ENCODE data around the gene HOXD8.

Gene HOXD8

DNA sequence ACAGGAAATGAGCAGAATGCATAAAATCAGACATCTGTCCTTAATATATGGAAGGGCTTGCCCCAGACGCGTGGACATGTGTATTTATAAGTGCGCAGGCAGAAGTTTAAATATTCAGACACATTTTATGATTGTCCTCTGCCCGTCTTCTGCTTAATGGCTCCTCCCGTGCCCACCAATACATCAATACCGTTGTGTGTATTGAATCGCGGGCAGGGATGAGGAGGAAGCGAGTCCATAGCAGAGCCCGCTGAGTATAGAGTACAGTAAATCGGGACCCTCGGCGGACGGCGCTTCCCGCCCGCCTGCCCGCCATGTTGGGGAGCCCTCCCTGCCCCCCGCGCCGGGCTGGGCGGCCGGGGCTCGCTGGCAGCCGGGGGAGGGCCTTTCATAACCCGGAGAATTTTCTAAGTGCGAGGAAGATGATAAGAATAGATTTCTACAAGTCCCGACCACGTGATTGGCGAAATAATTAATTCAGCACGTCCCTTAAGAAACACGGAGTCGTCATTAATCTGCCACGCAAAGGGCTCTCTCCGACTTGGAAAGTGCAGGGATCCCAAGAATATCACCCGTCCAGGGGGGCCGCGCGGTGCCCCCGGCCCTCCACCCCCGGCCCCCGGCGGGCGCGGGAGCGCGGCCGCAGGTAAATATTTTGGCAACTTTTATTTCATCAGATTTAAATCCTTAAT is 27.4 kb downstream of the HOXD8 start, which contains the start of gene HOXD3:
Gene HOXD3 (plus strand): TSS at position 501 of the 692 bp plus-strand sequence. CDS start 11,808 bp downstream, outside the sequence.
- no peak for DNase-seq (ENCODE audit: insufficient read length, low spot score)
- FAIRE-seq, result no peak

DNA sequence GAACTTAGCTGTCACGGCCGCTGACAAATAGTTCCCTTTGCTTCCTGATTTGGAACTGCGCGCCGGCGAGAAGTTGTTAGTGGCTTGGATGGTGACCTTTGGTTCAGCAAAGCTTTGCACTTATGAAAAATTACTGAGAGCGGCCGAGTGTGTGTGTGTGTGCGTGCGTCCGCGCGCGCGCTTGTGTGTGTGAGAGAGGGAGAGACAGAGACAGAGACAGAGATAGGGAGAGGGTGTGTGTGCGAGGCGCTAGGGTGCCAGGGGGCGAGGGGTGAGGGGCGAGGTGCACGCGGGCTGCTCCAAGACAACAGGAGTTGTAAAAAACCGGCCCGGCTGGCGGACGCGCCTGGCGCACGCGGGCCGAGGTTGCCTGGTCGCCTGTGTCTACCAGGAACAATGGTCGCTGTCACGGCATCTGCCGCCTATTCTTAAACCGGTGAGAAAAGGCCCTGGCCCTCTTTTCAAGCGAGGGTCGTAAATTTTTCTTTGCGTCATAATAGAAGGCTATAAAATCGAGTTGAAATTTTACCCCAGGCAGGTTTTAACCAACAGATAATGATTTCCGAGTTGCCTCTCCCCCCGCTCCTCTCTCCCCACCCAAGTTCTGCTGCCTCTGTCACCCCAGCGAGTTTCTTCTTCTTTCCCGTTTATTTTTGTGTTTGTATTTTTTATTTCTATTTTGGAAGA is 28.1 kb downstream of the HOXD8 start:
- FAIRE-seq, result no peak
- DNase-seq (ENCODE audit: insufficient read length, low spot score), result no peak

GRCh38 chr2:176158186-176158591 is 28.7 kb downstream of the HOXD8 start:
- DNase-seq (ENCODE audit: insufficient read length, low spot score), result no peak

DNA sequence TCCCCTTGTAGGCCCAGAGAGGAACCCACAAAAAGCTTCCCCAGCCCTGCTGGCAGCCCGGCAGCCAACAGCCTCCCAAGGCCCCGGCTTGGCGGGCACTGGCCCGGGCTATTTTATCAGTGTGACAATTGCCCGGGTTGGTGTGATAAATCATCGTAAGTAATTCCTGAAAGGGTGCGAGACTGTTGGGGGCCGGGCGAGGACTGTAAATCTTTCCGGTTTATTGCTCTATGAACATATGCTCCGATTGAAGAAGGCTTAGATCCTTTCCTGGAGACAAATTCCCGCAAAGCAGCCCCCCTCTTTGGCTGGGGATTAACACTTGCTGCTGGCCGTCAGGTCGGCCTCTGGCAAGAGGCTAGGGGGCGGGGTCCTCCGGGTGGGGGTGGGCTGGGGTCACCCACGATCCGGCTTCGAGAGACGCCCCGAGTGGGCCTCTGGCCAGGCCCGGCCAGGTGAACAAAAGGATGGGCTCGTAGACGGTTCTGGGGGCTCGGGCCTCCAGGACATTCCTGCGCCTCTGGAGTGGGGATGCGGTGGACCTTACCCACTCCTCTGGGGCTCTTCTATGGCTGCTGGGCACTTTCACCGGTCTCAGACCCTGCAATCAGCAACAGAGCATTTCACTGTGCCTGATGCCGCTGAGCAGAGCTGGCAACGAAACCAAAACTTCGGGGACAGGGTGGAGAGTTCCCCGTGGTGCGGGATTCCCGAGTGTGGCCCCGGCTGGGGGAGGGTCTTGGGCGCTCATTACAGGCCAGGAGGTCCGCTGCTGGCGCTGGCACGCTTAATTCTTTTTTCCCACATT is 29.6 kb downstream of the HOXD8 start:
- no peak for DNase-seq (ENCODE audit: insufficient read length, low spot score)
- no peak for FAIRE-seq

More at GRCh38 chr2:176158186-176158591, 28.7 kb downstream of the HOXD8 start:
- no peak for FAIRE-seq

DNA sequence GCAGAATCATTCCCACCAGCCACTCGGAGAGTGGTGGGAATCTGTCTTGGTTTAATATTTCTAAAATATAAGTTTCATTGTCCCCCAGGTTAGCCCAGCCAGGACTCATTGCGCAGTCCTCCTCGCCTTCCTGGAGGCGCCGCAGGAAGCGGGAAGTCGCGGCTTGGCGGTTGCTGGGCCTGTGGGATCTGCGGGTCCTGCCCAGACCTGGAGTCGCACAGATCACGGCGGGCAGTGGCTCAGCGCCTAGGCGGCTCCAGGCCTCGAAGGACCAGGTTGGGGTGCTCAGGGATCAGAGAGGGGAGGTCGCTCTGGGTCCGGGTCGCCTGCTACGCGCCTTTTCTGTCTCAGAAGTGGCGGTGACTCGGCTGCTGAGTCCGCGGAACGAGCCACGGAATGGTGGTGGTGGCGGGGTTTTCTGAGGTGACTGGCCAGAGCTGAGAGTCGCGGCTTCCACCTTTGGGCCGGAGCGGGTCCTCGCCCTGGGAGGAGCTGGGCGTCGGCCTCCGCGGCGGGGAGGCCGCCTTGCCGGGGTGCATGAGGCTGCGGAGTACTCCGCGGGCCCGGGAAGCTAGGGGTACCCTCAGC is 30.3 kb downstream of the HOXD8 start:
- no peak for DNase-seq (ENCODE audit: insufficient read length, low spot score)

GRCh38 chr2:176160251-176160985 is 30.9 kb downstream of the HOXD8 start:
- no peak for DNase-seq (ENCODE audit: insufficient read length, low spot score)
- FAIRE-seq, result no peak

More for the DNA sequence above, 30.3 kb downstream of the HOXD8 start:
- no peak for FAIRE-seq

- FAIRE-seq, result no peak
- no peak for DNase-seq (ENCODE audit: insufficient read length, low spot score)
Measured at GRCh38 chr2:176160986-176161824, 31.7 kb downstream of the HOXD8 start.

DNA sequence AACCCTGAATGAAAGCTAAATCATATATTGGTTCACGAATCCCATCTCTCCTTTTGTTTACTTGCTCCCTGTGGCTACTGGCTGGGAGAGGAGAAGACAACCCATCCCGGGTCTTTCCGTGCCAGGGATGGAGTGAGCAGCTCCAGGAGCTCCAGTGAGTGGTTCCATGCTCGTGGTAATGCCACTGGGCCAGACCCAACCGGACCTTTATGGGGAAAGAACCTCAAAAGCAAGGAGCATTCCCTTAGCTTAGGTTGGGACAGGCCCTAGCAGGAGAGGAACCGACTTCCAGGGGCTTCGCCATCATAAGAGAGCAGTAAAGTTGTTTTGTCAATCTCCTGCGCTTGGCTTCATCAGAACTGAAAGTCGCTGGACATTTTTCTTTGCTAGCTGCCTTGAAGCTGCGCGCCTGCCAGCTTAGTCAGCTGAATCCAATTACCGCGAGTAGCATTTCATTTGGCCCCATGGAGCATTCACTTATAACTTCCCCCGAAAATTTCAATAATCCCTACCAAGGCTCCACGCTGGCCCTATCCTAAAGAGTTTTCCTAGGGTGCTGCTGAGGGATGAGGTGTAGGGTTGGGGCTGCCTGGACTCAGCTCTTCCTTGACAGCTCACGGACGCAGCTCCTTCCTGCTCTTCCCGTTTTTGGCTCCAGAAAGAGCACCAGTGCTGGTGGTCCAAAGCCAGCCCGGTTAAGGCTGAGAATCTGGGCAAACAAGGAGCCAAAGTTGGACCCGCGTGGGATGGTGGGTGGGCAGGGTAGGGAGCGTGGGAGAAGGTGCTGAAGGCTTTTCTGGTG is 32.5 kb downstream of the HOXD8 start:
- no peak for FAIRE-seq
- no peak for DNase-seq (ENCODE audit: insufficient read length, low spot score)

DNA sequence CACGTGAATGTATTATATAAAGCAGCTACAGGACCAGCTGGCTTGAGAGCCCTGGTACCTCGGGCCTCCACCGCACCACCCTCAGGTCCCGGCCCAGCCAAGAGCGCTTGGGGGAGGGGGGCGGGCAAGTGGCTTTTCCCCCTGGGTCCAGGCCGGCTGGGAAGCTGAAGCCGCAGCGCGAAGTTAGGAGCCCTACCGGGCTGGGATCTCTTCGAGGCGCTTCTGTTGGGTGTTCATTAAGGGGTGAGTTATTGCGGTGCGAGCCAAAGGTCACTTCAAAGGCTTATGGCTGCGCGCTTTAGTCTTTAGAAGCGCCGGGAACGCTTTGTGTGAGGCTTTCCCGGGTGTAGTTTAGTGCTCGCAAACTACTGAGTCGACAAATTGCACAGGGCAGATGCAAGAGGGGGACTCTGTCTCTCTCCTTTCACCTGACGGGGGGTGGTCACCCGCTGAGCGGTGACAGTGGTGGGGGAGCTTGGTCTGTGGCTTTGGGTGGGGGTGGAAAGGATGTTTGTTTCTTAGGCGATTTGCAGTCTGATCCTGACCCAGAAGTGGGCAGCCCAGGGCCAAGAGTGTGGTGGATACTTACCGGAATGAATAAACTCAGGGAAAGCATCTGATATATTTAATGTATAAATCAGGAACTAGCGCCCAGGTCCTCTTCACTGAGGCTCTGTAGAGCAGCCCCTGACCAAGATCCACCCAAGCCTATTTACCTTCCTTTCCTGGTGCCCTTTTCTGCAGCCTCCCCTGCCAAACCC is 33.6 kb downstream of the HOXD8 start:
- FAIRE-seq (no peak), DNase-seq (ENCODE audit: insufficient read length, low spot score) (no peak)

- DNase-seq (ENCODE audit: insufficient read length, low spot score) (no peak), FAIRE-seq (no peak)
Measured at GRCh38 chr2:176163672-176164056, 34.2 kb downstream of the HOXD8 start.

DNA sequence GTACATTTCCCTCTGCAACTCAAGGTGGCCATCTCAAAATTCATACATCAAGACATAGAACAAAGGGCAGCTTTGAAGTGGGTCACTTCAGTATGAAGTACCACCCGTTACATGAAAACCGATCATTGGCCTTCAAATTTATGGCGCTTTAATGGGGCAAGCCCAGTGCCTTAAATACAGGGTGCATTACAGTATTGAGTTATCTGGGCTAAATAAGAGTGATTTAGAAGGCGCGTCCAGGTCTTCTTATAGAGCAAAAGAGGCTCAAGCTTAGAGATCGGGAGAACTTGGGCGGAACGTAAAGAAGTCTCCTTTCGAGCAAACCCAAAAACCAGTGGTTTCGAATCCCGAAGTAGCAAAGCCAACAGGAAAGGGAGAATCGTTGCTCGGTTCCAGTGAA is 34.7 kb downstream of the HOXD8 start:
- DNase-seq (ENCODE audit: insufficient read length, low spot score) (no peak), FAIRE-seq (no peak)

DNA sequence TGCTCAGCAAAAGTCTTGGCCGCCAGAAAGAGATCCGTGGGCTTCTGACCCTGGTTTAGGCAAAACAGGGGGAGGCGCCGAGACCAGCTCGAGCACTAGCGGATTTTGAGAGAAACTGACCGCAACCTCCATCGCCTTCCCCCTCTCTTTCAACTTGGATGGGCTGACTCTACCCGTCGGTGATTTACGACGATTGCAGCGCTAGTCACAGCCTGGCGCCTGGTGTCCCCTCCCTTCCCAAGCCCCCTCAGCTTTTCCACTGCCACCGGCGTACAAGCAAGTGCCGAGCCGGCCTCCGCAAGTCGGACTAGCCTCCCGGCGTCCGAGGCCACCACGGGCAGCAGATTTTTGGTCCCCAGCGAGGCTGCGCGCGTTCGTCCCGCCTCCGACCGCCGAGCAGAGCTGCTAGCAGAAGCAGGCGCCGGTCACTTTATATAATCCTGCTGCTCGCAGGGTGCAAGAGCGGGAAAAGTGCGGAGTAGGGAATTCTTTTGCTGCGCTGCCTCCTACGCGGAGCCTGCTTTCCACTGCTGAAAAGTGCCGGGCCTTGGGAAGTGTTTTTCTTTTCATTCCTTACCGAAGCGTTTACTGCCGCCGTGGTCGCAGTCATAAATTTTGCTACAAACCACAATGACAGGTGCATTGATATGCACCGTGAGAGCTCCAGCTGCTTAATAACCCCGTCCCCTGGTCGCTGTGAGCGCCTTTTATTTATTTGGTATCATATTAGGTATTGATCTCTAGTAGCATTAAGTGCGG is 35.3 kb downstream of the HOXD8 start:
- FAIRE-seq (no peak), DNase-seq (ENCODE audit: insufficient read length, low spot score) (no peak)

GRCh38 chr2:176165370-176166050 is 36.0 kb downstream of the HOXD8 start:
- no peak for DNase-seq (ENCODE audit: insufficient read length, low spot score)
- FAIRE-seq, result no peak

DNA sequence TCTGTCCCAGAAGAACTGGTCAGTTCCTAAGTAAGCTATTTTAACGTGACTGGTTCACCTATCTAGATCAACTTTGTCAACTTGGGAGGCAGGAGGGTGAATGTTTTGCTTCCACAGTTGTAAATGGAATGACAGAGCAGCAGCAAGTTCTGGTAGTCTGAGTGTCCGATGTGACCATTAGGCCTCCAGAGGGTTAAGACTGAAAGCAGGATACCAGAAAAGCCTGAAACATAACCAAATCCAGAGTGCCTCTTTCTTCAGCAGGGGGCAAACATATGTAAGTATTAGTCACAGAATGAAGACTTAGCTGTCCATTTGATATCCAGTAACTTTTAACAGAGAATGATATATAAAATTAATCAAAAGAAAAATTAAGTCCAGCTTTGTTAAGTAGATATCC is 36.8 kb downstream of the HOXD8 start:
- no peak for DNase-seq (ENCODE audit: insufficient read length, low spot score)
- no peak for FAIRE-seq

GRCh38 chr2:176167398-176167797 is 37.9 kb downstream of the HOXD8 start:
- no peak for DNase-seq (ENCODE audit: insufficient read length, low spot score)
- no peak for FAIRE-seq

GRCh38 chr2:176169181-176169580 is 39.7 kb downstream of the HOXD8 start:
- no peak for DNase-seq (ENCODE audit: insufficient read length, low spot score)
- no peak for FAIRE-seq

- FAIRE-seq (no peak), DNase-seq (ENCODE audit: insufficient read length, low spot score) (no peak)
Measured at GRCh38 chr2:176169711-176170110, 40.2 kb downstream of the HOXD8 start.

Measured in HTR-8/SVneo (cell line).